WERI-Rb-1 (cell line): Measurements from ENCODE around the gene FAM151A.
A peak's percentile ranks its signal among the peaks of the same experiment; 100 is the strongest.

Experiments
- DNase-seq: peaks from one replicate; pipeline ENCODE4 v3.0.0-alpha.2; 2020
- H3K27ac ChIP-seq: fragments of 250-450 bp; sonication (Bioruptor Pico); 2 replicates; pipeline ENCODE4 v1.5.1; 2020; ENCODE audit warnings: mild to moderate bottlenecking, moderate library complexity
- H3K27me3 ChIP-seq: fragments of 250-450 bp; sonication (Bioruptor Pico); 2 replicates; pipeline ENCODE4 v1.5.1; 2021; ENCODE audit warnings: mild to moderate bottlenecking, low read depth, moderate library complexity; ENCODE audit not compliant: insufficient read depth, severe bottlenecking
- H3K36me3 ChIP-seq: fragments of 250-450 bp; sonication (Bioruptor Pico); 2 replicates; pipeline ENCODE4 v1.5.1; 2020; ENCODE audit warnings: mild to moderate bottlenecking, moderate library complexity
- H3K4me3 ChIP-seq: 2 replicates; pipeline ENCODE4 v1.5.1; 2011; ENCODE audit warnings: low read depth, mild to moderate bottlenecking, control low read depth, low read length
- H3K9me3 ChIP-seq: fragments of 250-450 bp; sonication (Bioruptor Pico); 2 replicates; pipeline ENCODE4 v1.5.1; 2021; ENCODE audit warnings: mild to moderate bottlenecking, moderate library complexity; ENCODE audit not compliant: severe bottlenecking
- TF ChIP-seq, protein P1 (sequence below): IDR thresholded peaks from 2 replicates; pipeline ENCODE4 v1.5.1; 2011; ENCODE audit warnings: low read depth, mild to moderate bottlenecking, control low read depth, inconsistent platforms, low read length

Gene FAM151A

DNA sequence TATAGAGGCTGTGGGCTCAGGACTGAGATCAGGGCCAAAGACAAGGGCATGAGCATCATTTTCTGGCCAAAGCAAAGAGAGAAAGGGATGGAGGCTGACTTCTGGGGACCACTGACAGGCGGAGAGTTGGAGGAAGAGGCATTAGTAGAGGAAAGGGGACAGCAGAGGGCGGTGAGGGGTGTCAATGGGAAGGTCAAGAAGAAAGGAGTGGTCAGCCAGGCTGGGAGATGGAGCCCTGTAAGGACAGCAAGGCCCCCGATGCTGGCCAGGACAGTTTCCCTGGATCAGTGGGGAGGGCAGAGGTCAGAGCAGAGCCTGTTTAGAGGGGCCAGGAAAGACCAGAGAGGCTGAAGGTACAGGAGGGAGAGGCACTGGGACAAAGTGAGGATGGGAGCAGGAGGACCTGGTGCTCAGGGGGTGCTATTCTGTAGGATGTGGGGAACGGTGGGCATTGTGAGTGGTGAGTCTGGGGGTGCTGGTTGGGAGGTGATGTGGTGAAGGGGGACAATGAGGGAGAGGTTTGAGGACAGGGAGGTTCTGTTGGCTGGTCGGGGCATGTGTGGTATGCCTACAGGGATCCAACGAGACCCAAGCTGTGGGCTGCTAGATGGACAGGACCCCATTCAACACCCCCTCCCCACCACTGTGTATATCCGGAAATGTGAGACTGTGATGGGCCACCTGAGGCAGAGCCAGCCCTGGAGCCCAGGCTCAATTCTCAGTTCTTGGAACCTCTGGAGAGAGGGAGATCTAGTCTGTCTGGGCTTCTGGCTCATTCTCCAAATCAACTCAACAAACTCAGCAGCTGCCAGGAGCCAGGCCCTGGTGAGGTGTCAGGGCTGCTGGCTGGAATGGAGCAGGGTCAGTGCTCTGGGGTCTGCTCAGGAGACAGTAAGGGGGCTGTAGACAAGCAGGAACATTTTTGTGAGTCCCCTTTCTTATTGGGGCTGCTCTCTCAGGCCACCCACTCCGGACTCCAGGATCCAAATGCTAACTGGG, 1.4 kb upstream of the FAM151A start:
- TF ChIP-seq, protein P1, sequence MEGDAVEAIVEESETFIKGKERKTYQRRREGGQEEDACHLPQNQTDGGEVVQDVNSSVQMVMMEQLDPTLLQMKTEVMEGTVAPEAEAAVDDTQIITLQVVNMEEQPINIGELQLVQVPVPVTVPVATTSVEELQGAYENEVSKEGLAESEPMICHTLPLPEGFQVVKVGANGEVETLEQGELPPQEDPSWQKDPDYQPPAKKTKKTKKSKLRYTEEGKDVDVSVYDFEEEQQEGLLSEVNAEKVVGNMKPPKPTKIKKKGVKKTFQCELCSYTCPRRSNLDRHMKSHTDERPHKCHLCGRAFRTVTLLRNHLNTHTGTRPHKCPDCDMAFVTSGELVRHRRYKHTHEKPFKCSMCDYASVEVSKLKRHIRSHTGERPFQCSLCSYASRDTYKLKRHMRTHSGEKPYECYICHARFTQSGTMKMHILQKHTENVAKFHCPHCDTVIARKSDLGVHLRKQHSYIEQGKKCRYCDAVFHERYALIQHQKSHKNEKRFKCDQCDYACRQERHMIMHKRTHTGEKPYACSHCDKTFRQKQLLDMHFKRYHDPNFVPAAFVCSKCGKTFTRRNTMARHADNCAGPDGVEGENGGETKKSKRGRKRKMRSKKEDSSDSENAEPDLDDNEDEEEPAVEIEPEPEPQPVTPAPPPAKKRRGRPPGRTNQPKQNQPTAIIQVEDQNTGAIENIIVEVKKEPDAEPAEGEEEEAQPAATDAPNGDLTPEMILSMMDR, result no peak
- H3K4me3 ChIP-seq, result no peak overlapping the region
- no peaks in the 10 kb centered on the region for H3K9me3 ChIP-seq
- no peaks in the 10 kb centered on the region for H3K27me3 ChIP-seq
- no peak overlapping the region for H3K27ac ChIP-seq
- H3K36me3 ChIP-seq, result no peaks in the 10 kb centered on the region
- DNase-seq, result no peak

DNA sequence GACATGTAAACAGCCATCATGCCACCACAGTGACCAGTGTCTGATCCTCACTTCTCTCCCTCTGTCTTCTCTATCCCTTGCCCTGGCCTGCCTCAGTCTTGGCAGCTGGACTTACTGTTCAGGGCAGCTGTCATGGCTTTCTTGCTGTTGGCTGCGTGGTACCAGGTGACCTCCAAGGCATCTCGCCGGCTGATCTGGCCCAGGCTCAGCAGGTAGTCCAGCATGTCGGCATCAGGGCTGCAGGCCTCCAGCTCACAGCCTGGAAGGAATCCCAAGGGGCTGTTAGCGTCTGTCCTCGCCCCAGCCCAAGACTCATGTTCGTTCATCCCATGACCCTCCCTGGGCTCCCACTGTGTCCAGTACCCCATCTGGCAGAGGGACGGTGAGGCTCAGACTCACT, 3.6 kb downstream of the FAM151A start:
- Histone ChIP-seq H3K36me3 (no peaks in the 10 kb centered on the region), H3K9me3 (no peaks in the 10 kb centered on the region), H3K27me3 (no peaks in the 10 kb centered on the region), H3K4me3 (no peak overlapping the region), H3K27ac (no peak overlapping the region)
- TF ChIP-seq, protein P1, result no peak
- DNase-seq, result peak; percentile 25

DNA sequence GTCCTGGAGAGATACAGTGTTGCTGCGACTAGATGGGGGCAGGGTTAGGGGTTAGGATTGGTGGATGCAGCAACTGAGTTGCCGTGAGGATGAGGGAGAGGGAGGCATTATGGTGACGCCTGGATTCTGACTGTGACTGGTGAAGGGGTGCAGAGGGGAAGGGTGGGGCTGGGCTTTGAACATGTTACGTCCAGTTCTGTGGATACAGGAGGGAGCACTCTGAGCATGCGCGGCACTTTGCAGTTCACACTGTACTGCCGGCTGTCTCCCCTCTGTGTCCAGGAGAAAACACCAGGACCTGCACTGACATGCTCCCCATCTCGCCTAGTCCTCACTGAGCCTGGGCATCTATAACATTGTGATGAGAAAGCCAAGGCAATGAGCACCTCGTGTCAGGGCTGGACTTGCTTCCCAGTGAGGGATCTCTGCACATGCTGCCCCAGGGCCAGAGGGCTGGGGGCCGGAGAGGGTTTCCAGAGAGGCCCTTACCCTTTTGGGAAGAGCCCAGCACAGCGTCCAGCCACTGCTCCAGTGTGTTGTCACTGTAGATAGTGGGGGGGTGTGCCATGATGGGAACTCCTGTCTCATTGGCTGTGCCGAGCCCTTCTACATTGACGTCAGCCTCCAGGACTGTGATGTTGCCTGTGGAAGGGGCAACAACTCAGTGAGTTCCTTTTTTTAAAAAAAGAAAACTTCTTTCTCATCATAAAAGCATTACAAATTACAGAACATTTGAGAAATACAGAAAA, 7.6 kb downstream of the FAM151A start:
- Histone ChIP-seq H3K36me3 (no peaks in the 10 kb centered on the region), H3K27ac (no peak overlapping the region), H3K9me3 (no peaks in the 10 kb centered on the region), H3K4me3 (no peak overlapping the region), H3K27me3 (no peaks in the 10 kb centered on the region)
- TF ChIP-seq, protein P1, result no peak
- no peak for DNase-seq

GRCh38 chr1:54614563-54614962, 8.8 kb downstream of the FAM151A start:
- TF ChIP-seq, protein P1, result no peak
- H3K27me3 ChIP-seq, result no peaks in the 10 kb centered on the region
- no peaks in the 10 kb centered on the region for H3K36me3 ChIP-seq
- H3K27ac ChIP-seq, result no peak overlapping the region
- H3K9me3 ChIP-seq, result no peaks in the 10 kb centered on the region
- DNase-seq, result no peak
- no peak overlapping the region for H3K4me3 ChIP-seq

GRCh38 chr1:54614024-54614423, 9.3 kb downstream of the FAM151A start:
- no peak for DNase-seq
- no peaks in the 10 kb centered on the region for H3K9me3 ChIP-seq
- H3K27ac ChIP-seq, result no peak overlapping the region
- no peak overlapping the region for H3K4me3 ChIP-seq
- no peaks in the 10 kb centered on the region for H3K36me3 ChIP-seq
- no peaks in the 10 kb centered on the region for H3K27me3 ChIP-seq
- TF ChIP-seq, protein P1, result no peak
